NCI-H510A treated with DMSO at 0.1 percent for 48 hours (cell line): Measurements from ENCODE around the gene OR5M10.
"Not testable (repeated sequence)": the region's sequence is repeated elsewhere in the genome, so short reads cannot be mapped to it uniquely, and the experiment has no call there.

Experiments used
- DNase-seq: peaks from one replicate; lab custom pipeline; 2025; lab: John Stamatoyannopoulos, UW

The OR5M10 gene

DNA sequence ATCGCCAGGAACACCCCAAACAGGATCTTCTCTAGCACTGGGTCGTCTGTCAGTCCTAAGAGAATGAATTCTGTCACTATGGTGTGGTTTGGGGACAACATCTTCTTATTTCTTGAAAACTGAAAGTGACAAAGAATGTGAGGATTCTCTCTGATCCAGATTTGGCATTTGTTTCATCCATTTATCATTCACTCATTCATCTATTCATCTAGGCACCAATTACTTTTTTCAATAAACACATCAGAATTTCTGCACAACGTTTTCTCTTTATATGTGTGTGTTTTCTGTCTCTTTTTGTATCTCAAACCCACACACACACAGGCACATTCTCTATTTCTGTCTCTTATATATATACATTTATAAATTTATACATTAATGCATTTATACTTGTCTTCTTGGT, at the start of gene OR5M10:
Gene OR5M10 (minus strand): TSS at position 101 of the 400 bp plus-strand sequence. CDS start 0 bp downstream, at position 101.
- no peak for DNase-seq

DNA sequence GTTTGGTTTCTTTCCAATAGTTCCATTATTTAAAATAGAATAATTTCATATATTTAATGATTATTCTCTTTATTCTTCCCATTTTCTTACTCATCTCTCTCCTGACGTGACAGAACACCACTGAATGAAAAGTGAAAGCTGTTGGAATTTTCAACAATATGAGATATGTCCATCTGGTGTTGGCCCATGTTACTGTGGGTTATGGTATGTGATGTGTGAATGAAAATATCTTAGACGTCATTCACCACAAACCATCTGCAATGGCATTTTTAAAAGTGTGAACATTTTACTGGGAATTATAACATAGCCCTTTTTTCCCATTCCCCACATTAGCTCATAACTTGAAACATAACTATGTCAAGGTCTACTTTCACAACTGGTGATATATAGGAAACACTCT, 48.4 kb upstream of the OR5M10 start:
- DNase-seq: no peak

DNA sequence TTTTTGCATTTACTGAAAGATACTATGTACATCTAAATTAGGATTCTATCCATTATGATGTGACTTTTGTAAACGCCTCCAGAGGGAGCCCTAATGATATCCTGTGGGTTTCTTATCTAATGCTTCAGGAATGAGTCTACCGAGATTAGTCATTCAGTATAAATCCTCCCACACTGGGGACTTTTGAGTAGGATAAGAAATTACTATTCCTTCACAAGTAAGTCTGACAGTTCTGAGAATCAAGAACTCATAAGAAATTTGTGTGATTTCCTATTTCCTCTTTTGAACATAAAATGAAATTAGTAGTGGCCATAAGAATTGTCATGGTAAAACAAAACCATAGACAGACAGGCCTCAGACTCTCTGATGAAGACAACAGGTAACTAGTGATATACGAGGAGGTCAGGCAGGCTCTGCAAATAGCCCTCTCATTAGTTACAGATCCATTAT, 47.2 kb upstream of the OR5M10 start:
- DNase-seq: no peak

DNA sequence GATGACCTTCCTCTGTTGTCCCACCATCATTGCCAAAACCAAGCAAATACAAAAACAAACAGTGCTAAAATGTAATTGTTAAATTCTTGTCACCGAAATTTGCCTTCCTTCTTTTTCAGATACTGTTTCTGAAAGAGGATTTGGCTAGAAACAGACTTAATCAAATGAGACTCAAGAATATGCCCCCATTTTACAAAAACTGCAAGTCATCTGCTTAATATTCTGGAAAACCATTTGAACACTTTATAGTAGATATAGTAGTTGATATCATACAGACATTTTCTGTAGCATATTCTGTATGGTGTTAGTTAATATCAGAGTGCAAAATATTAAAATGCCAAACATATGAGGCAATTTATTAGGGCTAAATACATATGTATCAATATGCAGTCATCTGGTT, 33.7 kb upstream of the OR5M10 start:
- no peak for DNase-seq

DNA sequence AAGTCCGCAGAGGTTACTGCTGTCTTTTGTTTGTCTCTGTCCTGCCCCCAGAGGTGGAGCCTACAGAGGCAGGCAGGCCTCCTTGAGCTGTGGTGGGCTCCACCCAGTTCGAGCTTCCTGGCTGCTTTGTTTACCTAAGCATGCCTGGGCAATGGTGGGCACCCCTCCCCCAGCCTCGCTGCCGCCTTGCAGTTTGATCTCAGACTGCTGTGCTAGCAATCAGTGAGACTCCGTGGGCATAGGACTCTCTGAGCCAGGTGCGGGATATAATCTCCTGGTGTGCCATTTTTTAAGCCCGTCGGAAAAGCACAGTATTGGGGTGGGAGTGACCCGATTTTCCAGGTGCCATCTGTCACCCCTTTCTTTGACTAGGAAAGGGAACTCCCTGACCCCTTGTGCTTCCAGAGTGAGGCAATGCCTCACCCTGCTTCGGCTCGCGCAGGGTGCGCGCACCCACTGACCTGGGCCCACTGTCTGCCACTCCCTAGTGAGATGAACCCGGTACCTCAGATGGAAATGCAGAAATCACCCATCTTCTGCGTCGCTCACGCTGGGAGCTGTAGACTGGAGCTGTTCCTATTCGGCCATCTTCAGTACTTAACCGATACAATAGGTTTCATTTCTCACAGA, 14.7 kb upstream of the OR5M10 start:
- not testable (repeated sequence) for DNase-seq

DNA sequence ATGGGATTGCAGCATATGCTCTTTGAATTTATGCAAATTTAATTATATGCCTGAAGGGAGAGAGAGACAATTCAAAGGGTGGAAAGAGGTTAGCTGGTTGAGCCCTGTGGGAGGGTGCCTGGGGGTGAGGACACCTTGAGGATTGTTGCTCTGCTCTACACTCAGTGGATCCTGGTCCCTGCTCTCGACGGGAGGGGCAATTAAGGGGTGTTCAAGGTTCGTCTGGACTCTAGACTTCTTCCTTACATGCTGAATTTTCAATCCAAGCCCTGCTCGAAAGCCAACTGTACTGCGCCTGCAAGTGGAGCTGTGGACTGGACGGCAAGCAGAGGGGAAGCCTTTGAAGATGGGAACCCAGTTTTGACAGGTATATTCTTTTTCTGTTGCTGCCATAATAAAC, 18.9 kb downstream of the OR5M10 start:
- no peak for DNase-seq

DNA sequence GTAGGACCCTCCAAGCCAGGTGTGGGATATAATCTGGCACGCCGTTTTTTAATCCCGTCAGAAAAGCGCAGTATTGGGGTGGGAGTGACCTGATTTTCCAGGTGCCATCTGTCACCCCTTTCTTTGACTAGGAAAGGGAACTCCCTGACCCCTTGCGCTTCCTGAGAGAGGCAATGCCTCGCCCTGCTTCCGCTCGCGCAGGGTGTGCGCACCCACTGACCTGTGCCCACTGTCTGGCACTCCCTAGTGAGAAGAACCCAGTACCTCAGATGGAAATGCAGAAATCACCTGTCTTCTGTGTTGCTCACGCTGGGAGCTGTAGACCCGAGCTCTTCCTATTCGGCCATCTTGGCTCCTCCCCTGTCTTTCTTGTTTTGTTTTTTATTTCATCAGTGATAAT, 22.8 kb downstream of the OR5M10 start:
- DNase-seq: not testable (repeated sequence)

DNA sequence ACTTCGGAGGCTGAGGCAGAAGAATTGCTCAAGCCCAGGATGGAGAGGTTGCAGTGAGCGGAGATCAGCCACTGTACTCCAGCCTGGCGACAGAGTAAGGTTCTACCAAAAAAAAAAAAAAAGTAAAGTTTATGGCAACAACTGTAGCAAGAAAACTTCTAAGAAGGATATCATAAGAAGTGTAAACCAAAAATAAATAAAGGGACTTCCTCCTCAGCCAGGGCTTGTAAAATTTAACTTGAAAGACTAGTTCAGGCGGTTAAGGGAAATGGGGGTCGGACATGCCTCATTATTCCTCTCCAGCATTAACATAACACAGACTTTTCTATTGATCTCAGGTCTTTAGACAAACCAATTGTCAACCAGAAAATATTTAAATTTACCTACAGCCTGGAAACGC, 32.0 kb downstream of the OR5M10 start:
- DNase-seq: no peak

DNA sequence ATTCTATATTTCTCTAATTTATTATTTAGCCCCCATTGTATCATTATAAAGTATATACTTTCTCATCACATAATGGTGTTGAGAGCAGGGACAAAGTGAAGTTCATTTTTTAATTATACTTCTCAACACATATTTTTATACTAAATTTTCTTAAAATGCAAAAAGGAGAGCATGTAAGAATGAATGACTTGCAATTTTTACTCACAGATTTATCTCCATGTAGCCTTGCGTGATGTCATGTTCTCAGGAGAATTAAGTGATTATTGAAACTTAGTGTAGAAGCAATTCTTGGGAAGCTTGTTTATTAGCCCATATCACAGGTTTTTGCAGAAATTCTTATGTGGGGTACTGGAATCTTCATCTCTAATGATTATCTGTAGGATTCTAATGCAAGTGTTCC, 33.8 kb downstream of the OR5M10 start:
- DNase-seq: no peak

DNA sequence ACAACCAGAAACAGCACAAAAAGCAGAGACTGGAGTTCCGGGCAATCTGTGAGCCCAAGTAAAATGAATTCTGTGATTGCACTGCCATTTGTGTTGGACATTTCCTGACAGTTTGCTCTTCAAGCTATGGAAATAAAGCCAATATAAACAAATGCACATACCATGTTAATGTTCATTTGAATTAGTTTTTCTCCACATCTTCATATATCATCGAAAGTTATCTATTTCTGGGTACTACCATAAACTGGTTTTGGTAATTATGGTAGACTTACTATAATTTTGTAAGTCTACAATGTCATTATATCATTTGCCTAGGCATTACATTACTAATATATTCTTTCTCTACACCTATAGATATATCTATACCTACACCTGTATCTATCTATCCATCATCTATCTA, 34.4 kb downstream of the OR5M10 start, which contains the start of gene OR5M11:
Gene OR5M11 (minus strand): TSS at position 101 of the 400 bp plus-strand sequence. CDS start 0 bp downstream, at position 101.
- no peak for DNase-seq

DNA sequence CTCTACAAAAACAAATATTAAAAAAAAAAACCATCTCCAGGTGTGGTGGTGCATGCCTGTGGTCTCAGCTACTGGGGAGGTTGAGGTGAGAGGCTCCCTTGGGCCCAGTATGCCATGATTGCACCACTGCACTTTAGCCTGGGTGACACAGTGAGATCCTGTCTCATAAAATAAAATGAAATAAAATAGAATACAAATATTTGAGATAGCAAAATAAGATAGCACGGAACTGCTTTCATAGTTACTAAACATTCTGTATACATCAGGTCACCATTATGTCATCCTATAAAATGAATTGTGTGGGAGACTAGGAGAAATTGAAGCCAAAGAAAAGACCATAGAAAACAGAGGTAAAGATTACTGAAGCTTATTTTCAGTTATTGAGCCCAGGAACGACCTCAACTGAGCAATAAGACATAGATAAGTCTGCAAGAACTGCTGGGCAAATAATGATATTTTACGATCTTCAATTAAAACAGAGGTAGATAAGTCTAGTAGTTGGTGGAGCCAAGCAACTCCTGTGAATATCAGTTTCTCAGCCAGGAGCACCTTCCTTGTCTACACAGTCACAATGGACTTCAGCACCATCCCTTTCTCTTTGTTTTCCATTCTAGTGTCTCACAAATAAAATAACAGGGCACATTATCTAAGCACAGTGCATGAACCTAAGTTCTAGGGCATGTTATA, 44.3 kb downstream of the OR5M10 start:
- DNase-seq: no peak

DNA sequence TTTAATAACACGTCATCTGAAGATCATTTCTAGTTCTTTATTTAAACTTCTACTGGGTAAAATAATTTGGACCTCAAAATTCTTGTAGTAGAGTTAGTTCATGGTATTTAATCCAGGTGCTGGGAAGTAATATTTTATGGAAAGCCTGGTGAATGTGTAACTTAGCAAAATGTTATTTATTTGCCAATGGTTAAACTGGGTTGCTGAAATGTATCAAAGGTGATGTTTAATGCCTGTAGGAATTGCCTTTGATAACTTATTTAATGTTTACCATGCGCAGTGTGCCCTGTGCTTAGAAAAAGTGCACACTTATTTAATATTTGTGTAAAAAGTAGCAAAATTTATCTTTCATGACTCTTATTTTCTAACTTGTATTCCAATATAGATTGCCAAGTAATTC, 45.7 kb downstream of the OR5M10 start:
- DNase-seq: no peak
